ENCODE results near the gene TST.

DNA sequence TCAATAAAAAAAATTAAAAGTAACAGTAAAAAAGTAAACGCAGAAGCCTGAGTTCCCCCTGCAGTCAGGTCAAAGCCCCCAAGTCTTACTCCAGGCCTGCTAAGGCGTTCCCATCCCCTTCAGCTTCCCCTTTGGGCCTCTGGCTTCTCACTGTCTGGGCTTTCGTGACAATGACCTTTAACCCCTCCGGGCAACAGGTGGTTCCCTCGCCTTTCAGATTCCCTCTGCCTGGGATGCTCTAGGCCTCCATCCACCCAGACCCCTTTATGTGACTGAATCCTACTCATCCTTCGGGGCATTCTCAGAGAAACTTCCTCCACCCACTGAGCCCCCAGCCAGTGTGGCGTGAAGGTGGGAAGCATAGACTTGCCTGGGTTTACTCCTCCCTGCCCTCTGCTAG is 8.3 kb upstream of the TST start:
- TF ChIP-seq, protein P1, sequence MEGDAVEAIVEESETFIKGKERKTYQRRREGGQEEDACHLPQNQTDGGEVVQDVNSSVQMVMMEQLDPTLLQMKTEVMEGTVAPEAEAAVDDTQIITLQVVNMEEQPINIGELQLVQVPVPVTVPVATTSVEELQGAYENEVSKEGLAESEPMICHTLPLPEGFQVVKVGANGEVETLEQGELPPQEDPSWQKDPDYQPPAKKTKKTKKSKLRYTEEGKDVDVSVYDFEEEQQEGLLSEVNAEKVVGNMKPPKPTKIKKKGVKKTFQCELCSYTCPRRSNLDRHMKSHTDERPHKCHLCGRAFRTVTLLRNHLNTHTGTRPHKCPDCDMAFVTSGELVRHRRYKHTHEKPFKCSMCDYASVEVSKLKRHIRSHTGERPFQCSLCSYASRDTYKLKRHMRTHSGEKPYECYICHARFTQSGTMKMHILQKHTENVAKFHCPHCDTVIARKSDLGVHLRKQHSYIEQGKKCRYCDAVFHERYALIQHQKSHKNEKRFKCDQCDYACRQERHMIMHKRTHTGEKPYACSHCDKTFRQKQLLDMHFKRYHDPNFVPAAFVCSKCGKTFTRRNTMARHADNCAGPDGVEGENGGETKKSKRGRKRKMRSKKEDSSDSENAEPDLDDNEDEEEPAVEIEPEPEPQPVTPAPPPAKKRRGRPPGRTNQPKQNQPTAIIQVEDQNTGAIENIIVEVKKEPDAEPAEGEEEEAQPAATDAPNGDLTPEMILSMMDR (IDR thresholded peaks at IDR 0.05): no peak
- TF ChIP-seq POLR2A (IDR thresholded peaks at IDR 0.05) (no peak), EP300 (IDR thresholded peaks at IDR 0.05) (no peak)

Measured in tibial nerve (tissue), 4 donors.